ENCODE results near the gene CYS1.
A peak's percentile ranks its signal among the peaks of the same experiment; 100 is the strongest.

CYS1 gene

GRCh38 chr2:10124538-10125045, 44.4 kb upstream of the CYS1 start:
- Mint-ChIP-seq H3K36me3 (ENCODE audit: low read depth) (peaks cover 34% of the 10 kb centered on the region), H3K27me3 (ENCODE audit: low read depth) (peaks cover 14% of the 10 kb centered on the region), H3K27ac (peak overlapping the region in 1 of 3 experiments; percentile 9), H3K9me3 (no peaks in the 10 kb centered on the region), H3K4me3 (peak overlapping the region; percentile 85 to 90 (median 88)), H3K4me1 (peaks cover 52% of the 10 kb centered on the region)
- TF ChIP-seq CTCF (IDR thresholded peaks at IDR 0.05; ENCODE audit: unreplicated experiment in 3 of 3) = peak; percentile 71 to 83 (median 72)

DNA sequence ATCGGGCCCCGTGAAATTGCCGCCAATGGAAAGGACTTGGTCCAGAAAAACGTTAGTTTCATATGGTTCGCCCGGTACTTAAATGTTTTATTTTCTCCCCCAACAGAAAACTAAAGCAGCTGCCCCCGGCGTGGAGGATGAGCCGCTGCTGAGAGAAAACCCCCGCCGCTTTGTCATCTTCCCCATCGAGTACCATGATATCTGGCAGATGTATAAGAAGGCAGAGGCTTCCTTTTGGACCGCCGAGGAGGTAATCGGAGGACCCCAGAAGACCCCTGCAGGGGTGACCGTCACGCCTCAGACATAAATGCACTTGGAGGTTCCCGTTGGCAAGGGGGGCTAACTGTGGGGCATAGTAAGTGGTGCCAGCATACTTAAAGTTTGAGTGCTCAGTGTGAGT, 43.1 kb upstream of the CYS1 start:
- Mint-ChIP-seq H3K27ac (peak overlapping the region in 2 of 3 experiments; percentile 6 to 25), H3K27me3 (ENCODE audit: low read depth) (peaks cover 14% of the 10 kb centered on the region), H3K36me3 (ENCODE audit: low read depth) (peaks cover 27% of the 10 kb centered on the region), H3K9me3 (no peaks in the 10 kb centered on the region), H3K4me1 (peaks cover 49% of the 10 kb centered on the region), H3K4me3 (peak overlapping the region; percentile 85 to 90 (median 88))
- TF ChIP-seq CTCF (IDR thresholded peaks at IDR 0.05; ENCODE audit: unreplicated experiment in 3 of 3) = no peak

DNA sequence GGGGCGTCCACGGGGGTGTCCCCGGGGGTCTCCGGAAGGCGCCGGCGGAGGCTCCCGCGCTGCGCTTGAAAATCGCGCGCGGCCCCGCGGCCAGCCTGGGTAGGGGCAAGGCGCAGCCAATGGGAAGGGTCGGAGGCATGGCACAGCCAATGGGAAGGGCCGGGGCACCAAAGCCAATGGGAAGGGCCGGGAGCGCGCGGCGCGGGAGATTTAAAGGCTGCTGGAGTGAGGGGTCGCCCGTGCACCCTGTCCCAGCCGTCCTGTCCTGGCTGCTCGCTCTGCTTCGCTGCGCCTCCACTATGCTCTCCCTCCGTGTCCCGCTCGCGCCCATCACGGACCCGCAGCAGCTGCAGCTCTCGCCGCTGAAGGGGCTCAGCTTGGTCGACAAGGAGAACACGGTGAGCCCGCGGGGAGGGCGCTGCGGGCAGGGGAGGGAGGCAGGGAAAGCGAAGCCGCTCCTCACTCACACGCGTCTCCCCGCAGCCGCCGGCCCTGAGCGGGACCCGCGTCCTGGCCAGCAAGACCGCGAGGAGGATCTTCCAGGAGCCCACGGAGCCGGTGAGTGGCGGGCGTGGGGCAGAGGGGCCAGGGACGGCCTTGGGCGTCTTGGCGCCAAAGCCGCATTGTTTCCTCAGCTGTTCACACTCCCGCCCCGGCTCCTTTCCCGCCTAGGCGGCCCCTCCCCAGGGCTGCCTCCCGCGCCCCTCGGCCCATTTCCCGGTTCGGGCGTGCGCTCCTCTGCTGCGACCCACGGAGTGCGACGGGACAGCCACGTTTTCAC, 42.5 kb upstream of the CYS1 start, which contains the start of gene RRM2:
RRM2 (plus strand) TSS at position 240 of the 781 bp plus-strand sequence; CDS start at position 300, 60 bp downstream.
- no peak for TF ChIP-seq CTCF (IDR thresholded peaks at IDR 0.05; ENCODE audit: unreplicated experiment in 3 of 3)
- H3K27ac Mint-ChIP-seq = peak within 1 kb of the TSS; percentile 88 to 95 (median 90)
- H3K27me3 Mint-ChIP-seq (ENCODE audit: low read depth) = peaks cover 14% of the 10 kb centered on the region
- H3K4me3 Mint-ChIP-seq = peak within 1 kb of the TSS; percentile 96 to 100 (median 98)
- H3K9me3 Mint-ChIP-seq = no peaks in the 10 kb centered on the region
- peaks cover 49% of the 10 kb centered on the region for H3K4me1 Mint-ChIP-seq
- H3K36me3 Mint-ChIP-seq (ENCODE audit: low read depth) = peaks cover 23% of the 10 kb centered on the region

DNA sequence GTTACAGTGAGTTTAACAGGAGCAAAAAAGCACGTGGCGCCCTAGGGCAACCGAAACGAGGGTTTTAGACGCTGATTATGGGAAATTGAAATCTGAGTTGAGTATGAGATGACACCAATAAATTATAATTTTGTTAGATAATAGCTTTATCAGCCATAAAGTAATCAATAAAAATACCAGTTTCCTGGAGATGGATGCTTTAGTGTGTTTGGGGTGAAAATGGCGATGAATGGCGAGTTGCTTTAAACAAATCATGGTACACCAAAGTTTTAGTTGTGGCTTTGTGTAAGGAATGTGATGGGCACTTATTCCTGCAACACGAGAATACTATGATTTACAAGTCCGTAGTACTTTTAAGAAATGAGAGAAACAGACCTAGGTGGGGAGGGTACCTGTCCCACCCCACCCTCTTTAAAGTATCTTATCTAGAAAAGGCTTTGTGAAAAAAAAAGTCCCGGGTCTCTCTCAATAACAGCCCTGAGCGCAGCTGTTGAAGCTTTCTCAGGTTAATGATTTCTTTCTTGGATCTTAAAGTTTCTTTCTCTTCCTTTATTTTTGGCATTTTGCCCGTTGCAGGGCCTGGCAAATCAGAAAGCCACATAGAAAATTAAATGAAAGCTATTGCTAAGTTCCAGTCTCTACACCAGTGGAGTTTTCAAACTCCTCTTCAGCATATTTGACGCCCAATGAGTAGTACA, 40.8 kb upstream of the CYS1 start:
- peaks cover 14% of the 10 kb centered on the region for H3K27me3 Mint-ChIP-seq (ENCODE audit: low read depth)
- peak overlapping the region; percentile 88 to 95 (median 90) for H3K27ac Mint-ChIP-seq
- no peaks in the 10 kb centered on the region for H3K9me3 Mint-ChIP-seq
- H3K4me1 Mint-ChIP-seq = peaks cover 42% of the 10 kb centered on the region
- peak overlapping the region; percentile 96 to 100 (median 98) for H3K4me3 Mint-ChIP-seq
- H3K36me3 Mint-ChIP-seq (ENCODE audit: low read depth) = peaks cover 15% of the 10 kb centered on the region
- no peak for TF ChIP-seq CTCF (IDR thresholded peaks at IDR 0.05; ENCODE audit: unreplicated experiment in 3 of 3)

- no peak for TF ChIP-seq CTCF (IDR thresholded peaks at IDR 0.05; ENCODE audit: unreplicated experiment in 3 of 3)
- Mint-ChIP-seq H3K4me1 (peaks cover 36% of the 10 kb centered on the region), H3K9me3 (no peaks in the 10 kb centered on the region), H3K4me3 (peak overlapping the region; percentile 96 to 100 (median 98)), H3K36me3 (ENCODE audit: low read depth) (peaks cover 9% of the 10 kb centered on the region), H3K27me3 (ENCODE audit: low read depth) (peaks cover 14% of the 10 kb centered on the region), H3K27ac (peak overlapping the region; percentile 88 to 95 (median 90))
Measured at GRCh38 chr2:10120158-10120876, 40.1 kb upstream of the CYS1 start.

Data from nephron (organoid).